Activated naive CD4-positive, alpha-beta T cell treated with anti-CD3 and anti-CD28 coated beads for 36 hours (primary cell): ENCODE results near the gene PTTG1. TPM values are rescaled to one million over a fixed set of nuclear protein-coding genes. Genes with fewer than 3 reads are reported as not detected.

ENCODE experiments used
- CTCF ChIA-PET: fragments of 350-600 bp; sonication (Branson Sonifier 250); formaldehyde crosslinking; loops from one replicate; lab custom pipeline; 2021; ENCODE audit warnings: antibody characterized with exemption; lab: Charles Lee
- DNase-seq: peaks from one replicate; pipeline ENCODE4 v3.0.0-alpha.2; 2020
- H3K27ac Mint-ChIP-seq: one replicate; pipeline ENCODE4 v1.8.0; 2021; ENCODE audit warnings: mild to moderate bottlenecking, mixed read lengths
- H3K27me3 Mint-ChIP-seq: one replicate; pipeline ENCODE4 v1.8.0; 2021; ENCODE audit warnings: low read depth, mixed read lengths
- H3K36me3 Mint-ChIP-seq: one replicate; pipeline ENCODE4 v1.8.0; 2021; ENCODE audit warnings: low read depth, mixed read lengths
- H3K4me1 Mint-ChIP-seq: one replicate; pipeline ENCODE4 v1.8.0; 2021; ENCODE audit warnings: low read depth, mixed read lengths
- H3K4me3 Mint-ChIP-seq: one replicate; pipeline ENCODE4 v1.8.0; 2021; ENCODE audit warnings: mild to moderate bottlenecking, moderate library complexity, mixed read lengths
- H3K9me3 Mint-ChIP-seq: one replicate; pipeline ENCODE4 v1.8.0; 2021; ENCODE audit warnings: mixed read lengths
- intact Hi-C: fragments of 100-400 bp; cut with micrococcal nuclease; formaldehyde crosslinking; loops from one replicate; pipeline ENCODE4 v1.15.1; 2023
- microRNA-seq: library from miRNA; unstranded; fragments of <30 nt; microRNA quantifications from one replicate; pipeline ENCODE4 v1.2.0, GENCODE V29; 2022; ENCODE audit warnings: borderline microRNAs expressed, borderline replicate concordance
- total RNA-seq, 2 experiments: library from RNA; stranded (reverse); gene quantifications; one replicate each; pipeline ENCODE4 v1.2.3, GENCODE V29; 2021

PTTG1 gene
- total RNA-seq, 2 experiments from 2014 or later = 254 to 270 TPM

- Mint-ChIP-seq H3K9me3 (no peaks in the 10 kb centered on the region), H3K27ac (no peak overlapping the region), H3K4me1 (peaks cover 48% of the 10 kb centered on the region), H3K4me3 (no peak overlapping the region), H3K36me3 (peaks cover 24% of the 10 kb centered on the region), H3K27me3 (no peaks in the 10 kb centered on the region)
- no peak for DNase-seq
- CTCF ChIA-PET = interaction anchor here (0.7 to 3.2 kb wide), 3 partner anchors 8 to 39 kb away, joined by 3 to 16 read pairs (median 3); no protein-coding TSS in a partner anchor
- intact Hi-C loops = no loop called here
Observed at GRCh38 chr5:160478163-160478562, 56.5 kb downstream of the PTTG1 start.

Small RNAs within 50 kb of the gene (microRNA-seq; reads per million reads assigned to microRNA genes)
- not detected for gene MIR3142

Other genes with a start within 250 kb of the PTTG1 start
- not detected for gene FABP6, start 192.3 kb upstream of the PTTG1 start, total RNA-seq
- gene CCNJL, start 109.3 kb upstream of the PTTG1 start, total RNA-seq = not detected
- not detected for gene C1QTNF2, start 51.2 kb upstream of the PTTG1 start, total RNA-seq
- under 1 TPM; 0.84 to 0.93 TPM for gene FAM200C, start 21.8 kb upstream of the PTTG1 start, total RNA-seq
- gene SLU7, start 2.8 kb upstream of the PTTG1 start, total RNA-seq = 10 to 100 TPM; 33.2 to 34.3 TPM